ENCODE data around the gene KCTD10. TPM values are rescaled to one million over a fixed set of nuclear protein-coding genes. Genes with fewer than 3 reads are reported as not detected.

KCTD10 gene
- total and polyA plus RNA-seq, 9 of the 15 experiments (the other 6 are each of a cell fraction or from before 2014, with no cell fraction given), result 1.9 to 37.5 (median 15.7) TPM

DNA sequence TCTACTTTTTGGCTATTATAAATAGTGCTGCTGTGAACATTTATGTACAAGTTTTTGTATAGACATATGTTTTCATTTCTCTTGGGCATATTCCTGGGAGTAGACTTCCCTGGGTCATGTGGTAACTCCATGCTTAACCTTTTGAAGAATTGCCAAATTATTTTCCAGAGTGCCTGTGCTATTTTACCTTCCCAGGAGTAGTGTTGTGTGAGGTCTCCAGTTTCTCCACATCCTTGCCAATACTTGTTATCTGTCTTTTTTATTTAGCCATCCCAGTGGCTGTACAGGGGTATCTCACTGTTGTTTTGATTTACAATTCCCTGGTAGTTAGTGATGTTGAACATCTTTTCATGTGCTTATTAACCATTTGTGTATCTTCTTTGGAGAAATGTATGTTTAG lies 19.2 kb upstream of the KCTD10 start (continued):
- TF ChIP-seq, protein P1, sequence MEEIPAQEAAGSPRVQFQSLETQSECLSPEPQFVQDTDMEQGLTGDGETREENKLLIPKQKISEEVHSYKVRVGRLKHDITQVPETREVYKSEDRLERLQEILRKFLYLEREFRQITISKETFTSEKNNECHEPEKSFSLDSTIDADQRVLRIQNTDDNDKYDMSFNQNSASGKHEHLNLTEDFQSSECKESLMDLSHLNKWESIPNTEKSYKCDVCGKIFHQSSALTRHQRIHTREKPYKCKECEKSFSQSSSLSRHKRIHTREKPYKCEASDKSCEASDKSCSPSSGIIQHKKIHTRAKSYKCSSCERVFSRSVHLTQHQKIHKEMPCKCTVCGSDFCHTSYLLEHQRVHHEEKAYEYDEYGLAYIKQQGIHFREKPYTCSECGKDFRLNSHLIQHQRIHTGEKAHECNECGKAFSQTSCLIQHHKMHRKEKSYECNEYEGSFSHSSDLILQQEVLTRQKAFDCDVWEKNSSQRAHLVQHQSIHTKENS (CRISPR knock-in tag; IDR thresholded peaks at IDR 0.05), result no peak
- TF ChIP-seq RAD51 (IDR thresholded peaks at IDR 0.05; ENCODE audit: borderline replicate concordance, low read depth) (no peak), HLTF (IDR thresholded peaks at IDR 0.05) (no peak), TARDBP (IDR thresholded peaks at IDR 0.05) (no peak)
- TF ChIP-seq, protein P2, sequence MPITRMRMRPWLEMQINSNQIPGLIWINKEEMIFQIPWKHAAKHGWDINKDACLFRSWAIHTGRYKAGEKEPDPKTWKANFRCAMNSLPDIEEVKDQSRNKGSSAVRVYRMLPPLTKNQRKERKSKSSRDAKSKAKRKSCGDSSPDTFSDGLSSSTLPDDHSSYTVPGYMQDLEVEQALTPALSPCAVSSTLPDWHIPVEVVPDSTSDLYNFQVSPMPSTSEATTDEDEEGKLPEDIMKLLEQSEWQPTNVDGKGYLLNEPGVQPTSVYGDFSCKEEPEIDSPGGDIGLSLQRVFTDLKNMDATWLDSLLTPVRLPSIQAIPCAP (CRISPR knock-in tag; IDR thresholded peaks at IDR 0.05; ENCODE audit: borderline replicate concordance), result no peak

DNA sequence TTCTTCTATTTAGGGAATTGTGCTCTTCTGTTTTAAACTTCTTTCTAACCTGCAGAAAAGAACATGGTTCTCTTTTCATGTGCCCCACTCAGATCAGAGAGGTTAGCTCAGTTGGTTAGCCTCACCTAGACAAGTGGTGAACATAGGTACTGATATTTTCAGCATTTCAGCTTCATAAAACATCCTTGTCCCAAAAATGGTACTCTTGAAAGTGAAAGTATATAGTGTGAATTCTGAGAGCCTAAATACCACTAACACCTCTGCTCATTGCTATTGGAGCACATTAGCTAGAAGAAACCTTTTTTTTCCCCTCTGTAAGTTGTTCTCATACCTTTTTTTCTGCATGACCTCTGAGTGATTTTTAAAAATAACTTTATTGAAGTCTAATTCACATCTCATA lies 17.9 kb upstream of the KCTD10 start:
- POLR2A ChIA-PET, result no interaction called here
- Histone ChIP-seq H3K79me2 (ENCODE audit: control insufficient read depth, insufficient read depth, low read length) (no peaks in the 10 kb centered on the region), H3K4me3 (no peak overlapping the region), H3K4me1 (replicated peaks in 1 of 2; ENCODE audit: control insufficient read depth in 2 of 2, insufficient read depth in 2 of 2, low read length in 2 of 2) (no peaks in the 10 kb centered on the region), H4K20me1 (replicated peaks; ENCODE audit: control insufficient read depth, insufficient read depth, low read length) (no peaks in the 10 kb centered on the region), H3K36me3 (ENCODE audit: control insufficient read depth, insufficient read depth, low read length) (peaks cover 56% of the 10 kb centered on the region; the same call in 2 of the 3 replicates), H3K9ac (ENCODE audit: insufficient read depth in 1 of 2, low read depth in 2 of 2, low read length in 2 of 2) (no peak overlapping the region), H3K4me2 (ENCODE audit: insufficient read depth, low read length) (no peak overlapping the region), H2AFZ (ENCODE audit: low read depth, low read length) (no peak overlapping the region), H3K9me3 (replicated peaks; ENCODE audit: control insufficient read depth, insufficient read depth, low read depth, low read length) (no peaks in the 10 kb centered on the region; the same call in 1 of the 2 replicates), H3K27ac (ENCODE audit: extremely low read depth, low read depth, low read length) (no peak overlapping the region), H3K9me1 (ENCODE audit: control insufficient read depth, insufficient read depth, low read length) (no peaks in the 10 kb centered on the region), H3K27me3 (ENCODE audit: control insufficient read depth in 2 of 2, insufficient read depth in 2 of 2, low read length in 2 of 2) (no peaks in the 10 kb centered on the region)
- CTCF ChIA-PET (ENCODE audit: low intra/inter-chr PET ratio), result no interaction called here
- intact Hi-C loops (cut with micrococcal nuclease) (no loop called here), in situ Hi-C loops (cut with MboI) (no loop called here)
- ATAC-seq (no peak), FAIRE-seq (no peak), DNase-seq (ENCODE audit: extremely low read depth in 1 of 4, low spot score in 3 of 4) (no peak)
- no TSS peak for BruUV-seq (replicated peaks)
- TF ChIP-seq ZC3H11A (IDR thresholded peaks at IDR 0.05; ENCODE audit: low read depth, low read length) (no peak), ZSCAN29 (IDR thresholded peaks at IDR 0.05) (no peak), ZNF174 (CRISPR knock-in tag; IDR thresholded peaks at IDR 0.05) (no peak), KLF1 (tag; IDR thresholded peaks at IDR 0.05) (no peak), ZBTB1 (CRISPR knock-in tag; IDR thresholded peaks at IDR 0.05; ENCODE audit: borderline replicate concordance, low read depth) (no peak), GTF2F1 (IDR thresholded peaks at IDR 0.05; ENCODE audit: low read depth, low read length) (no peak), ELF1 (tag; IDR thresholded peaks at IDR 0.05) (no peak), U2AF2 (optimal IDR thresholded peaks at IDR 0.05; ENCODE audit: low read depth, low read length) (no peak), PURB (CRISPR knock-in tag; IDR thresholded peaks at IDR 0.05; ENCODE audit: low read depth) (no peak), NR2C1 (IDR thresholded peaks at IDR 0.05) (no peak), NR2C1 (tag; IDR thresholded peaks at IDR 0.05) (no peak), POLR3A (IDR thresholded peaks at IDR 0.05; ENCODE audit: borderline replicate concordance, extremely low read depth, insufficient read depth, insufficient read length) (no peak), SLC30A9 (CRISPR knock-in tag; IDR thresholded peaks at IDR 0.05) (no peak), HNRNPL (IDR thresholded peaks at IDR 0.05; ENCODE audit: low read depth, low read length) (no peak), NR2C2 (CRISPR knock-in tag; IDR thresholded peaks at IDR 0.05) (no peak), NR2C2 (tag; IDR thresholded peaks at IDR 0.05) (no peak)
- TF ChIP-seq, protein P3, sequence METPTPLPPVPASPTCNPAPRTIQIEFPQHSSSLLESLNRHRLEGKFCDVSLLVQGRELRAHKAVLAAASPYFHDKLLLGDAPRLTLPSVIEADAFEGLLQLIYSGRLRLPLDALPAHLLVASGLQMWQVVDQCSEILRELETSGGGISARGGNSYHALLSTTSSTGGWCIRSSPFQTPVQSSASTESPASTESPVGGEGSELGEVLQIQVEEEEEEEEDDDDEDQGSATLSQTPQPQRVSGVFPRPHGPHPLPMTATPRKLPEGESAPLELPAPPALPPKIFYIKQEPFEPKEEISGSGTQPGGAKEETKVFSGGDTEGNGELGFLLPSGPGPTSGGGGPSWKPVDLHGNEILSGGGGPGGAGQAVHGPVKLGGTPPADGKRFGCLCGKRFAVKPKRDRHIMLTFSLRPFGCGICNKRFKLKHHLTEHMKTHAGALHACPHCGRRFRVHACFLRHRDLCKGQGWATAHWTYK (CRISPR knock-in tag; IDR thresholded peaks at IDR 0.05), result no peak
